DOHH2 (cell line): ENCODE results near the gene ADAMTS12.

Experiments used
- EZH2phosphoT487 ChIP-seq: fragments of 200-600 bp; sonication (generic); IDR thresholded peaks from 2 replicates; pipeline ENCODE4 v1.6.1; 2017; ENCODE audit warnings: borderline replicate concordance, mild to moderate bottlenecking, antibody characterized with exemption, low read length, moderate library complexity, mixed read lengths
- TF ChIP-seq, protein P1 (sequence below): fragments of 200-600 bp; sonication (generic); IDR thresholded peaks from one replicate; pipeline ENCODE4 v1.5.1; 2014; ENCODE audit warnings: antibody characterized with exemption, mild to moderate bottlenecking, low read depth, low read length; ENCODE audit not compliant: poor library complexity, severe bottlenecking

DNA sequence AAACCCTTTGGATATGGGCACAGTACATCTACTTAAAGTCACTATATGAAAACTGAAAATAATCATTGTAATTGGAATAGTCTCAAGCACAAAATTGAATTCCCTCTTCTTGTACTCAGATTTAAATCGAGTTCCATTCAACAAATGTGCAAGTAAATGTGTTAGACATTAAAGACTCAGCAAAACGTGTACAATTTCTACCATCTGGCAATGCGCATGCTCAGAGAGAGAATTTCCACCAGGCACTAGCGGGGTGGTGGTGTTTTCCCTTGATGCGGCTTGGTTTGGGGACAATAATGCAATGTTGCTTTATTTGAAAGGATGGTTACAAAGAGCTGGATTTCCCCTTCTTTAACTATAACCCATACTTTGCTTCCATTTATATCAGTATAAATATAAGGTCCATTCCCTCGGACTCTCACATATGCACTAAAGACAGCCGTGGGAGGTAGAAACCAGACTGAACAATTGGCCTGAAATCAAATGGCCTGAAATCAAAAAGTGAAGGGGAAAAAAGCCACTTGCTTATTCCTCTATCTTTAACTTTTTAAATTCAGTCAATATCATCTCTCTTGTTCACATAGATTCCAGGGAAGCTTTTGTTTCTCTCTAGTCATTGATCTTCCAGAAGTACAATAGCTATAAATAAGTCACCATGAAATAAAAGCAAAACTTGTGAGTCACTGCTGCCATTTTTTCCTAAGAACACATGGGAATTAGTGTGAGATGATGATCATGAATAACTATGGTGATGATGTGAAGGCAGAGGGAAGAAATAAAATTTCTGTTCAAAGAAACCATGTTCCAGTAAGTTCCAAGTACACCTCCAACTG is 59.2 kb downstream of the ADAMTS12 start:
- TF ChIP-seq, protein P1, sequence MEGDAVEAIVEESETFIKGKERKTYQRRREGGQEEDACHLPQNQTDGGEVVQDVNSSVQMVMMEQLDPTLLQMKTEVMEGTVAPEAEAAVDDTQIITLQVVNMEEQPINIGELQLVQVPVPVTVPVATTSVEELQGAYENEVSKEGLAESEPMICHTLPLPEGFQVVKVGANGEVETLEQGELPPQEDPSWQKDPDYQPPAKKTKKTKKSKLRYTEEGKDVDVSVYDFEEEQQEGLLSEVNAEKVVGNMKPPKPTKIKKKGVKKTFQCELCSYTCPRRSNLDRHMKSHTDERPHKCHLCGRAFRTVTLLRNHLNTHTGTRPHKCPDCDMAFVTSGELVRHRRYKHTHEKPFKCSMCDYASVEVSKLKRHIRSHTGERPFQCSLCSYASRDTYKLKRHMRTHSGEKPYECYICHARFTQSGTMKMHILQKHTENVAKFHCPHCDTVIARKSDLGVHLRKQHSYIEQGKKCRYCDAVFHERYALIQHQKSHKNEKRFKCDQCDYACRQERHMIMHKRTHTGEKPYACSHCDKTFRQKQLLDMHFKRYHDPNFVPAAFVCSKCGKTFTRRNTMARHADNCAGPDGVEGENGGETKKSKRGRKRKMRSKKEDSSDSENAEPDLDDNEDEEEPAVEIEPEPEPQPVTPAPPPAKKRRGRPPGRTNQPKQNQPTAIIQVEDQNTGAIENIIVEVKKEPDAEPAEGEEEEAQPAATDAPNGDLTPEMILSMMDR: no peak
- TF ChIP-seq EZH2phosphoT487: no peak
